ENCODE measurements around the gene METAP1D. TPM values are rescaled to one million over a fixed set of nuclear protein-coding genes. Genes with fewer than 3 reads are reported as not detected.
"Not testable (repeated sequence)": the region's sequence is repeated elsewhere in the genome, so short reads cannot be mapped to it uniquely, and the experiment has no call there.

The METAP1D gene
- total RNA-seq, 1 donor from 2014 or later: 4.0 TPM

DNA sequence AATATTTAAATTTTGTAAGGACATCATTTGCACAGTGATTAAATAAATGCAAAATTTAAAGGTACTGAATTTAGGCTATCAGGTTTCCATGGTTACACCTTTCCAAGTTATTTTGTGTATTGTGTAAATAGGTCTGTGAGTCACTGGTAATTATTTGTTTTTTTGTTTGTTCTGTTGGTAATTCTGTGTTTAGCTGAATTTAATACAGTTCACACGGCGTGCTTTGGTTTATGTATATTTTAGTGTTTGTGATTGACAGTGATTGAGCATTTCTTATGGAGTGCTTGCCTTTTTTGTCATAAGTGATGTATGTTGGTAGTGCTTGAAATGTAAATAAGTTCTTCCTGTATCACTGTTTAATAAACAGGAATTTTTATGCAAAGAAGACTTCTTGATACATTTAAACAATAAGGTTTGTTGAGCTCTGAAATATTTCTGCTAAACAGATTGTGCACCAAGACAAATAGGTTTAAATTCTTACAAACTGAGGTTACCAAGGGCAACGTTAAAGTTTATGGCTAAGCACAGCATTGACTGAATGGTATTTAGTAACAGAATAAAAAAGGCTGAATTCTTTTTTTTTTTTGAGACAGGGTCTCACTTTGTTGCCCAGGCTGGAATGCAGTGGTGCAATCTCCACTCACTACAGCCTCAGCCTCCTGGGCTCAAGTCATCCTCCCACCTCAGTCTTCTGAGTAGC is 47.3 kb downstream of the METAP1D start:
- intact Hi-C loops (cut with DNase I): no loop called here
- DNase-seq (ENCODE audit: low spot score): no peak

DNA sequence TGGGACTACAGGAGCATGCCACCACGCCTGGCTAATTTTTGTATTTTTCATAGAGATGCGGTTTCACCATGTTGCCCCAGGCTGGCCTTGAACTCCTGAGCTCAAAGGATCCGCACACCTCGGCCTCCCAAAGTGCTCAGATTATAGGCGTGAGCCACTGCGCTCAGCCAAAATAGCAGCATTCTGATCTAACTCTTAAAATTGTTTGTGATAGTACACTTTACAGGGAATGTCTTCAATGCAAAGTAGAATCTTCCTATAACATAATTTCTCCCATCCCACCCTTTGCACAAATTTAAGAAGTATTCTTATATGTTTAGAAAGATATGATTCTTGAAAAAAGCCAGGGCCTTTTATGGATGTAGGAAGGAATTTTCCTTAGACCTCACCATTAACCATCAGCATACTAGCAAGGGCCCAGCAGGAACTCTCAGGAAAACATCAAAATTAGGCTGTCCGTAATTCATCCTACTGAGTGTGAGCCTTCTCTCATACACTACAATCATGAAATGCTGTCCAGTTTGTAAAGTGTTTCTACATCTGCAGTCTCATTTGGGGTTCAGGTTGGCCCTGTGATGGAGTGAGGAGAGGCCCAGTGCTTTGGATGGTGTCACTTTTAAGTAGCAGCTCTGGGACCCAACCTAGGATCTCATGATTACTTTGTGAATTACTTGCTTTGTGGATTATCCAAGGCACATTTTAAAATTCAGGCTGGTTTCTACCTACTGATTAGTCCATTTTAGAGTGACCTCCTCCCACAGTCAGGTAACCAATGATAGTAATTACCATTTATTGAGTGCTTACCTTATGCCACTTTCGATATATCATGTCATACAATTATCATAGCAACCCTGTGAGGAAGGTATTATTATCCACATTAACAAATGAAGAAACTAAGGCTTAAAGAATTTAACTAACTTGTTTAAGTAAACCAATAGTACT is 48.1 kb downstream of the METAP1D start:
- intact Hi-C loops (cut with DNase I): no loop called here
- DNase-seq (ENCODE audit: low spot score): no peak

DNA sequence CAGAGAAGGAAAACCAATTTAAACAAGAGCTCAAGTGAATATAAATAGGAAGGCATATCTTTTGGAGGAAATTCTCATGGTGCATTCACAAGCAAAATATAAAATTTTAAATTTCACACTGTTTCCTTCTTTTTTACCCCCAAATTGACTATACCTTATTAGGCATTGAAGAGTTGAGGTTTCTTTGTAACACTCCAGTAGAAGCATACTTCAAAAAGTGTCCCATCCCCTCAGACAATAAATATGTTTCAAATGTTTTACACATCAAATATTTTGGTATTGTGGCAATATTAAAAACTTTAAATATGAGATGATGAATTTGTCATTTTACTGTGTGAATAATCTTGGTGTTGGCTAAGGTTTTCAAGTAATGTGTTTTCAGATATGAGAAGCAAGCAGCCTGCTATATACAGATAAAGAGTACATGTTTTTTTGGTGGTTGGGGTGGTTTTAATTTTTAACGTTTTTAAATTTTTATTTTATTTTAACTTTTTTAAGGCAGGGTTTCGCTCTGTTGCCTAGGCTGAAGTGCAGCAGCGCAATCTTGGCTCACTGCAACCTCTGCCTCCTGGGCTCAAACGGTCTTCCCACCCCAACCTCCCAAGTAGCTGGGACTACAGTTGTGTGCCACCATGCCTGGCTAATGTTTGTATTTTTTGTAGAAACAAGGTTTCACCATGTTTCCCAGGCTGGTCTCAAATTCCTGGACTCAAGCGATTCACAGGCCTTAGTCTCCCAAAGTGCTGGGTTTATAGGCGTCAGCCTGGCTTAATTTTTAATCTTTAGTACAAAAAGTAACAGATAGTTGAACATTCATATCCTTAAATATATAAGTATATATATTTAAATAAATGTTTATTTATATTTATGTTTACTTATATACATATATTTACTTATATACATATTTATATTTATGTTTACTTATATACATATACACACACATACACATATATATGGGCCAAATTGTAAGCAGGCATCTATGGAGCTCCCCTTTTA is 49.1 kb downstream of the METAP1D start:
- intact Hi-C loops (cut with DNase I): no loop called here
- DNase-seq (ENCODE audit: low spot score): no peak

DNA sequence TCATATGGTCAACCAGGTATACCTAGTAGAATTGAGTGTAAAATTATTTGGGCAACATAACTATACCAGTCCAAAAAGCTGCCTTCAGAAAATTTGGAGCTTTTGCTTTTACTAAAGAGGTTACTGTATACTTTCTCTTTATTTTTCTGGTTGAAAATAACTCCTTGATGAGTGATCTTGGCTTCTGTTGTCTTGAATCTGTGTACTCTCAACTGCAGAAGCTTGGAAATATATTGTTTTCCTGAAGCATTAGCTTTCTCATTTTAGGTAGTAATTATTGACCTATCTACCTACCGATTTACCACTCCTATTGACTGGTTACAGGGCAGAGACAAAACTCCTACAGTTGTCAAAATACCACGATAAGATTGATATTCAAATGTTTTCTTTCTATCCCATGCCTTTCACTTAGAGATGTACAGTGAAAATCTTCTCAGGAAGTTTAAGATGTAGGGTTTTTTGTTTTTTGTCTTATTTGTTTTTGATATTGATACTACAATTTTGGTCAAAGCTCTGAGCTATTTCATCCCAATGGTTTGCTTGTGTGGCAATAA is 49.9 kb downstream of the METAP1D start:
- intact Hi-C loops (cut with DNase I): no loop called here
- DNase-seq (ENCODE audit: low spot score): no peak

DNA sequence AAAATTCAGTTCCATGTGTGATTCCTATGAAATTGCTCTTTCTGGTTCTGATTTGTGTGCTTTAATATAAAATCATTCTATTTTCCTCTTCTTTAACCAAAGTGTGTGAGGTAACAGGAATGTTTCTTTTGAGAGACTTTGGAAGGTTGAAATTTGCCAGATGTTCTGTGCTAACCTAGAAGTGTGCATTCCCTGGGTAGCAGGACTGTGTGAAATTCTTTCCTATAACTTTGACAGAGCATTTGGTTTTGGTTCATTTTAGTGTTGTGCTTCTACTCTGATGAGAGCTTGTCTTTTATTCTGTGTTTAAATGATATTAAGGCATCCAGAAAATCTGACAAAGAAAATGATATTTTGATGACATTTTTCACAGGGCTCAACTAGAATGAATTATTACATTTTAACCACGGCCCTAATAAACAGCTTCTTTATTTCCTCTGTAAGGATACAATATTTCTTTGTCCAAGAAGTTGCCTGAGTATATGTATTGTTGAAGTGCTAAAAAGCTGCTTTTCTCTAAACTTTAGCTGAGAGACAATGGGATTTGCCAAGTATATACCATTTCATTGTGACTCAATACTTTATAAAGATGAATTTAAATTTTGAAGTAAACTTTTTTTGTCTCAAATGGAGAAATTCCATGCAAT is 50.8 kb downstream of the METAP1D start:
- intact Hi-C loops (cut with DNase I): no loop called here
- DNase-seq (ENCODE audit: low spot score): no peak

DNA sequence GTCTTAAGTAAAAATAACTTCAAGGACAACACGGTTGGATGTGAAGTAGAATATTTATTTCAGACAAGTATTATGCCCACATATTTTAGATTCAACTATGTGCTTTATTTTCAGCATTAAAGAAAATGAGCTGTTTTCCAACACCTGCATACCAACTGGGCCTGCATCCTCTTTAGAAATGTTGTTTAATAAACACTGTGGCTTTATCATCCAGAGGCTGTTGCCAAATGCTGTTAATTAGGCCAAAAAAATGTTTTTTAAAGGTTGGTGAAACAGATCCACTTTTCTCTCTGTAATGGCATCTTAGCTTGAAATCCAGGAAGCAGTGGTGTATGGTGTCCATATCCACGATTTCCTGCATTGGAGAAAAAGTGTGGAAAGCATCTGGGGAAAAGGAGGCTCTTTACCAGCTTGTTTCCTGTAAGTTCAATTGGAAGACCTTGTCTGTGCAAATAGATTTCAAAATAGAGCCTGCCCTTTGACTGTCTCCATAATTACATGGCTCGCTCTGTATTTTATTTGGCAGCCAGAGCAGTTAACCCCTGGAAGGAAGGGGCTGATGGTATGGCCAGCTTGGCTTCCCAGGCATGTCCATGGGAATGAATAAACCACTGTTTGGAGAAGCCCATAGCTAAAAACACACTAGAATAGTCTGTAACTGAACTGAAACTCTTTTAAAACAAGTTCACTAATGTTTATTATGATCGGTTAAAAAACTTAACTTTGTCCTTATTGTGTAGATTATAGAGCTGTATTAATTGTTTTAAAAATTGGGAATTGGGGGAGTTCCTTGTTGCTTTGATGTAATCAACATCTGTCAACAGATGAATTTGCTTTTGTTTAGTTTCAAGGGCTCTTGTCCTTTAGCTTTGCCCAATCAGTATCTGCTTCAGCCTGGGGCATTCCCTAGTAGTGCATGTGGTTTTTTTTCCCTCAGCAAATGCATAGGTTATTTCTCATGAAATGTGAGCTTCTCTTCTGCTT is 52.5 kb downstream of the METAP1D start:
- DNase-seq (ENCODE audit: low spot score): no peak
- intact Hi-C loops (cut with DNase I): no loop called here

DNA sequence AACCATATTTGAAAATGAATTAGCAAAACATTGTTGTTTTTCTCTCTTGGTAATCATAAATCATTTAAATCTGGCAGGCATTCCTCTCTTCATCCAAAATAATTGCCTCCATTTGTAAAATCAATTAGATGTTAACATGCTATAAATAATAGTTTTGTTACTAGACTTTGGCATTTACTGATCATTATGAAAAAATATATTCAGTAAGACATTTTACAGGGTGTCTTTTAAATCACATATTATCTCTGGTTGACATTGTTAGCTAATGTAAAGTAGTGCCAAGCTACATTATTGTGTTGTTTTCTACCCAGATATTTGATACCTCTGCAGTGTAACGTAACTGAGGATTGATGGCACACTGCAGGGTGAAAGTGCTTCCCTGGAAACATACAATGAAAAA is 53.7 kb downstream of the METAP1D start:
- DNase-seq (ENCODE audit: low spot score): no peak
- intact Hi-C loops (cut with DNase I): no loop called here

DNA sequence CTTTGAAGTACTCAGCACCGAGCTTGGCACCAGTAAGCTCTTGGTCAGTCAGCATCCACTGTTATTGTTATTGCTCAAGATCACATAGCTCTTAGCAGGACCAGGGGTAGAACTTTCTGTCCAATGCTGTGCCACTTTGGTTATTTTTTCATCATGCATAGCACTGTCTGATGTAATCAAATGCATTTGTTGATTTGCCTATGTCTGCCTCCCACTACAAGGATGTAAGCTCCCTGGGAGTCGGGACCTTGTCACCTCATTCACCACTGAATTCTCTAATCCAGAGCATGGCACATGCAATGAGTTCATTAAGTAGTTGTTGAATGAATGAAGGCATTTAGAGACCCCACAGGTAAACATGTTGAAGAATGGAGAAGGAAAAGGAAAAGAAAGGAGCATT is 56.5 kb downstream of the METAP1D start:
- DNase-seq (ENCODE audit: low spot score): no peak
- intact Hi-C loops (cut with DNase I): no loop called here

DNA sequence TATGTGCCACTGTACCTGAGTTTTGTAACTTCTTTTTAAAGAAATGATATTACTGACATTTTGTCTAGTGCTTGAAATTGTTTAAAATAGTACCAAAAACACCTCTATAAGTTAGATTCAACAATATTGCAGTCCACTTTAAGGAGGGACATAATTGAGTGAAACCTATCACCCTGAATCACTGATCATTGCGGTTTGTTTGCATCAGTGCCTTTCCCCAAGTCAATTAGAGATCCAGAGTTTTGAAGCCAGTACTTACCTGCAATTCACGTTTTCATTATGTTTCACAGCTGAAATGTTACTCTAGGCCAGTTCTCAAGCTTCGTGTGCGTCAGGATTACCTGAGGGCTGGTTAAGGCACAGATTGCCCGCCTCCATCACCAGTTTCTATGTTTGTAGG is 58.9 kb downstream of the METAP1D start:
- DNase-seq (ENCODE audit: low spot score): no peak
- intact Hi-C loops (cut with DNase I): no loop called here

DNA sequence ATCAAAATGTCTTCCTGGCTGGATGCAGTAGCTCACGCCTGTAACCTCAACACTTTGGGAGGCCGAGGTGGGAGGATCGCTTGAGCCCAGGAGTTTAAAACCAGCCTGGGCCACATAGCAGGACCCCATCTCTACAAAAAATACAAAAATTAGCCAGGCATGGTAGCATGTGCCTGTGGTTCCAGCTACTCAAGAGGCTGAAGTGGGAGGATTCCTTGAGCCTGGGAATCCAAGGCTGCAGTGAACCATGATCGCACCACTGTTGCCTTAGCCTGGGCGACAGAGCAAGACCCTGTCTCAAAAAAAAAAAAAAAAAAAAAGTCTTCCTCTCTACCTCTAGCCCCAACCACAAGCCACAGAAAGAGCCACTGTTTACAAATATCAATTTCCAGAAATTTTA is 60.4 kb downstream of the METAP1D start:
- intact Hi-C loops (cut with DNase I); DNase-seq (ENCODE audit: low spot score): not testable (repeated sequence)

DNA sequence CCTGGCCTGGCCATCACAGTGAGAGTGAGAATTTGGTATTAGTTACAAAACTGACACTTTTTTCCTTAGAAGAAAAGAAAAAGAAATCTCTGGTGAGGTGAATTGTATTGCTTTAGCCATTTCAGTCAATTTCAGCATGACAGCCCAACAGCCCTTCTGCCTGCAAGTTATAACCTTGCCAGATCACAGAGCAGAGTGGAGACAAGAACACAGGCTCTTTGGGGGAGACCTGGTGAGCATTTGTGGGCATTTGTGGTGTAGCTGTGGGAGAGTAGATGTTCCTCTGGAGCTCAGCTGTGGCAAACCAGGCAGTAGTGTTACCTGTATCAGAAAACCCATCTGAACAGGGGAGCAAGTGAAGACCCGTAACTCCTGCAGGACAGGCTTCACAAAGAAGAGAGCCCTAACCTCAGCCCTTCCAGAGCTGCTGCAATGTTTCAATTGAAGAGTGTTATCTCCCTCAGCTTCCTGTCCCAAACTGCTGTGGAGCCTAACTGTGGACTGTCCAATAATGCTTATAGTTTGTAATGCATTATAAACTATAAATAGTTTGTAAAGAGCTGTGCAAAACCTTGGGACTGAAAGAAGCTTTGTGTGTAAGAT is 62.8 kb downstream of the METAP1D start:
- intact Hi-C loops (cut with DNase I): no loop called here

DNA sequence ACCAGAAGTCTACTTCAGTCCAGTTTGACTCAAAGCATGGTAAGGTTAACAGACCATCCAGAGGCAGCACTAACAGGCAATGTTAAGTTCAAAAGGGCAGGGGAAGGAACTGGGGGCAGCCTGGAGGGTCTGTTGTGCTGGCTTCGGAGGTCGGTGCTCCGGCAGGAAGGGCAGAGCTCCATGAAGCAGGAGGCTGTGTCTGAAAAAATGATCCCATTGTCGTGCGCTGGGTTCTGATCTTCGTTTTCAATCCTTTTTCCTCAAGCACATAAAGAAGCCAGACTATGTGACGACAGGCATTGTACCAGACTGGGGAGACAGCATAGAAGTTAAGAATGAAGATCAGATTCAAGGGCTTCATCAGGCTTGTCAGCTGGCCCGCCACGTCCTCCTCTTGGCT is 63.7 kb downstream of the METAP1D start:
- intact Hi-C loops (cut with DNase I): no loop called here
- DNase-seq (ENCODE audit: low spot score): no peak

More for the DNA sequence above, 62.8 kb downstream of the METAP1D start:
- no peak for DNase-seq (ENCODE audit: low spot score)

DNA sequence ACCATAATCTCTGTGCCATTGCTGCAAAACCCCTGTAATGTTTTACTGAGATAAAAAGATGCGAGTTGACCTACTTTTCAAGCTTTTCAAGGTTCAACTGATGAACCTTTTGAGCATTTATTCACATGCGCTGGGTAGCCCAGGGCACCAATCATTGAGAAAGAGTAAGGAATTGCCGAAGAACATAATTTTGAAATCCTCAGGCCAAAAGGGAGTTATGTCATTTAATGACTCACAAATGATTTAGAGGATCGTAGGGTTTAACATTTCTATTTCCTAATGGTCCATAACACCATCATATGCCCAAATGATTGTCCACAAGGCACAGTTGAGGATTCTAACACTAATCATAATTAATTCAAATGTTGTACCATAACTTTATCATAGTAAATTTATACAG is 65.4 kb downstream of the METAP1D start:
- intact Hi-C loops (cut with DNase I): no loop called here
- DNase-seq (ENCODE audit: low spot score): no peak

DNA sequence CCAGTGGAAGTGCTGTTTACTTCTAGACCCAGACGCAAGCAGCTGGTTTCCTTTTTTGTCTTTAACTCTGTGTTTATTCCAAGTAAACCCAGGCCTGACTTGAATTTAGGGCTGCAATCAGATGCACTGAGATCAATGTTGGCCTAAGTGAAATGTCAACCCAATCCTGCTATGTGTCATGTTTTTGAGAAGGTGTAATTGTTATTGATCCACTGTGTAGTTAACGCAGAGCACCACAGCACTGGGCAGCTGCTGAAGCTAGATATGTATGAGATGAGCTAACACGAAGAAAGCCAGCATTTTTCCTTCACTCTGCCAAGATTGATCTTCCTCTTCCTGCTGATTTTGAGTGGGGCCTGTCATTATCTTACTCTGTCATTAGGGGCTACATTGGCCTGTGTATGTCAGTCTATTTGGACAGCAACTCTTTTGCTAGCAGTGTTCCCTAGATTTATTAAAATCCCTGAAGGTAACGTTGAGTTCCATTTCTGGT is 66.7 kb downstream of the METAP1D start:
- intact Hi-C loops (cut with DNase I): no loop called here
- no peak for DNase-seq (ENCODE audit: low spot score)

DNA sequence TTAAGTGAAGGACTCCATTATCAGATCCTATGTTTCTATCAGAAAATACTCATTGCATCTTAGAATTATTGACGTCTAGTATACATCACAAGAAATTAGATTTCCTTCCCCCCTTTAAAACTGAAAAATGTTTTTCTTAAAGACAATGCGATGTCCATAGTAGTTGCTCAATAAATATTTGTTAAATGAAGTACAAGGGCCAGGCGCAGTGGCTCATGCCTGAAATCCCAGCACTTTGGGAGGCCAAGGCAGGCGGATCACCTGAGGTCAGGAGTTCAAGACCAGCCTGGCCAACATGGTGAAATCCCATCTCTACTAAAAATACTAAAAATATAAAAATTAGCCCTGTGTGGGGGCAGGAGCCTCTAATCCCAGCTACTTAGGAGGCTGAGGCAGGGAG is 68.2 kb downstream of the METAP1D start:
- intact Hi-C loops (cut with DNase I); DNase-seq (ENCODE audit: low spot score): not testable (repeated sequence)

DNA sequence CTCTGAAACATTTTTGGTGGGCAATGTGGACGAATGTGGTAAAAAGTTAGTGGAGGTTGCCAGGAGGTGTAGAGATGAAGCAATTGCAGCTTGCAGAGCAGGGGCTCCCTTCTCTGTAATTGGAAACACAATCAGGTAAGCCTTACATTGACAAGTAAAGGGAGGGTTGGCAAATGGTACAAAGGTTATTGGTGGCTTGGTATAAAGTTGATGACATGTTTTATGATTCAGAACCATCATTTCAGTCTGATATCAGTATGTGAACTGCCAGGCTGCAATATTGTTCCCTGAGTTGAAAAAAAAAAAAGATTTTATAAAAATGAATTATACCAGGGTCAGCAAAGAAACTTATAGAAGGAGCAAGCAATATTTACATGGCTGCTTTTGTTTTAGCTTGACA is 71.2 kb downstream of the METAP1D start:
- intact Hi-C loops (cut with DNase I): no loop called here
- no peak for DNase-seq (ENCODE audit: low spot score)

DNA sequence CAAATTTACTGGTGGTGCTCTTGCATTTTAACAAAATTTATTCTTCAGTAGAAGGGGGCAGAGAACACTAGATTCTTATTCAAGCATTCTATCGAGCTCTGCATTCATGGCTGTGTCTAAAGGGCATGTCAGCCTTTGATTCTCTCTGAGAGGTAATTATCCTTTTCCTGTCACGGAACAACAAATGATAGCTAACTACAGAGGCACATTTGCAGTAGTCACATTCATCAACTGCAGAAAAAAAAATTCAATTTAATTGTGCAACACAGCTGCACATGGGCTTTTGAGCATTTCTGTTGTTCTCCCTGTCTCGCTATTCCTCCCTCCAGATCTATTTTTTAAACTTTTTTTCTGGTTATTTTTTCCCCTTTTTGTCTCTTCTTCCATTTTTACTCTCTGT is 72.5 kb downstream of the METAP1D start:
- intact Hi-C loops (cut with DNase I): no loop called here
- DNase-seq (ENCODE audit: low spot score): no peak

All from cardiac septum (tissue), 1 donor.